ENCODE results near the gene BBS12.

DNA sequence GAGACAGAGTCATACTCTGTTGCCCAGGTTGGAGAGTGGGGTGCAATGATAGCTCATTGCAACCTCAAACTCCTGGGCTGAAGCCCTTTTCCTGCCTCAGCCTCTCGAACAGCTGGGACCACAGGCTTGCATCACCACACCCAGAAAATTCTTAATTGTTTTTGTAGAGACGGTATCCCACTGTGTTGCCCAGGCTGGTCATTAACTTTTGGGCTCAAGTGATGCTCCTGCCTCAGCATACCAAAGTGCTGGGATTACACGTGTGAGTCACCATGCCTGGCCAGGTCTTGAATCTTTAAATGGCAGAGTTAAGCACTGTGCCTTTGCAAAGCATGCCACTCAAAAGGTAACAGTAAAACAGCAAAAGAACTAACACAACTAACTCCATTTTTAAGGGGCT lies 28.6 kb upstream of the BBS12 start:
- TF ChIP-seq, protein P1, sequence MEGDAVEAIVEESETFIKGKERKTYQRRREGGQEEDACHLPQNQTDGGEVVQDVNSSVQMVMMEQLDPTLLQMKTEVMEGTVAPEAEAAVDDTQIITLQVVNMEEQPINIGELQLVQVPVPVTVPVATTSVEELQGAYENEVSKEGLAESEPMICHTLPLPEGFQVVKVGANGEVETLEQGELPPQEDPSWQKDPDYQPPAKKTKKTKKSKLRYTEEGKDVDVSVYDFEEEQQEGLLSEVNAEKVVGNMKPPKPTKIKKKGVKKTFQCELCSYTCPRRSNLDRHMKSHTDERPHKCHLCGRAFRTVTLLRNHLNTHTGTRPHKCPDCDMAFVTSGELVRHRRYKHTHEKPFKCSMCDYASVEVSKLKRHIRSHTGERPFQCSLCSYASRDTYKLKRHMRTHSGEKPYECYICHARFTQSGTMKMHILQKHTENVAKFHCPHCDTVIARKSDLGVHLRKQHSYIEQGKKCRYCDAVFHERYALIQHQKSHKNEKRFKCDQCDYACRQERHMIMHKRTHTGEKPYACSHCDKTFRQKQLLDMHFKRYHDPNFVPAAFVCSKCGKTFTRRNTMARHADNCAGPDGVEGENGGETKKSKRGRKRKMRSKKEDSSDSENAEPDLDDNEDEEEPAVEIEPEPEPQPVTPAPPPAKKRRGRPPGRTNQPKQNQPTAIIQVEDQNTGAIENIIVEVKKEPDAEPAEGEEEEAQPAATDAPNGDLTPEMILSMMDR (conservative IDR thresholded peaks at IDR 0.05; ENCODE audit: low read length): no peak
- no peak for TF ChIP-seq EZH2phosphoT487 (IDR thresholded peaks at IDR 0.05; ENCODE audit: borderline replicate concordance, low read depth, low read length)

Data from OCI-LY7 (cell line).